Pancreas (tissue), 10 donors: Measurements from ENCODE around the gene CNBP. TPM values are rescaled to one million over a fixed set of nuclear protein-coding genes. Genes with fewer than 3 reads are reported as not detected.
"Not testable (repeated sequence)": the region's sequence is repeated elsewhere in the genome, so short reads cannot be mapped to it uniquely, and the experiment has no call there.

Experiments used
- ATAC-seq, 4 donors: fragments of 200-7000 bp; cut with Tn5 transposase; one replicate each; pipeline versions ENCODE4 v1.8.0 to v1.9.1; 2020; ENCODE audit warnings: mild to moderate bottlenecking in 4 of 4, moderate library complexity in 4 of 4
- DNase-seq, 6 donors: peaks; one replicate each; pipeline ENCODE4 v3.0.0-alpha.2; 2020
- FAIRE-seq: peaks from 2 replicates; lab custom pipeline; 2012; peaks lifted over from hg19 to GRCh38; lab: Jason Lieb, UNC
- H3K27ac ChIP-seq, 4 donors: fragments of 200-600 bp; sonication (generic); 1 replicate in 3 of 4; 2 replicates in 1 of 4; pipeline versions ENCODE4 v1.5.0 to v1.8.0; 2020
- H3K27me3 ChIP-seq, 4 donors: fragments of 200-600 bp; one replicate each; pipeline ENCODE4 v1.8.0; 2021
- H3K36me3 ChIP-seq, 3 donors: fragments of 200-600 bp; sonication (generic) in 1 of 3; one replicate each; pipeline versions ENCODE4 v1.5.0 to v1.8.0; 2020 to 2021
- H3K4me1 ChIP-seq, 3 donors: fragments of 200-600 bp; one replicate each; pipeline ENCODE4 v1.8.0; 2021
- H3K4me3 ChIP-seq, 4 donors: fragments of 200-600 bp; sonication (generic) in 2 of 4; one replicate each; pipeline versions ENCODE4 v1.5.0 to v1.8.0; 2020 to 2021
- H3K9me3 ChIP-seq, 4 donors: fragments of 200-600 bp; one replicate each; pipeline ENCODE4 v1.8.0; 2021
- CTCF ChIP-seq, 4 donors: fragments of 200-600 bp; sonication (generic) in 3 of 4; IDR thresholded peaks; one replicate each; pipeline versions ENCODE4 v1.5.0 to v1.8.0; 2021; ENCODE audit warnings: antibody characterized with exemption in 4 of 4
- WGBS, 2 donors: extraction: QIAGEN DNeasy Blood & Tissue Kit; methylation state at CpG; one replicate each; pipeline ENCODE4 v1.1.7; 2013; 5-methylcytosine and 5-hydroxymethylcytosine counted together
- intact Hi-C, 3 donors: fragments of 100-400 bp; cut with DNase I; formaldehyde crosslinking; loops; one replicate each; pipeline versions ENCODE4 v1.11.1 to v1.14.2; 2022
- polyA plus RNA-seq, 2 donors: library from polyadenylated mRNA; stranded (reverse); fragments of 200-250 nt; gene quantifications; one replicate each; pipeline ENCODE4 v1.2.3, GENCODE V29; 2013
- total RNA-seq, 6 donors: library from RNA; stranded (reverse); fragmentation: NEBNext Ultra II Directional in 4 of 6; extraction: Animal tissue kit (Norgen Biotek cat#: 25700) in 4 of 6; gene quantifications; one replicate each; pipeline versions ENCODE4 v1.2.1 to v1.2.4, GENCODE V29; 2021 to 2023
- donor health status: healthy with polysubstance abuse.
- donor health status: DM: no; HTN: no; CAD: no; lungs with moderate emphysema.
- donor health status: DM: no; HTN: no; CAD: no.
- donor health status: control.
- donor health status: control.
- donor health status: Bipolar disorder and iron deficiency.
- donor health status: DM: yes; HTN: yes; CAD: no.
- donor health status: DM: no; HTN: no; CAD: no.
- donor health status: DM: no; HTN: no; CAD: no.
- donor health status: DM: yes; HTN: yes; CAD: no.

The CNBP gene
- total and polyA plus RNA-seq, 8 donors, result 169 to 277 (median 183) TPM

DNA sequence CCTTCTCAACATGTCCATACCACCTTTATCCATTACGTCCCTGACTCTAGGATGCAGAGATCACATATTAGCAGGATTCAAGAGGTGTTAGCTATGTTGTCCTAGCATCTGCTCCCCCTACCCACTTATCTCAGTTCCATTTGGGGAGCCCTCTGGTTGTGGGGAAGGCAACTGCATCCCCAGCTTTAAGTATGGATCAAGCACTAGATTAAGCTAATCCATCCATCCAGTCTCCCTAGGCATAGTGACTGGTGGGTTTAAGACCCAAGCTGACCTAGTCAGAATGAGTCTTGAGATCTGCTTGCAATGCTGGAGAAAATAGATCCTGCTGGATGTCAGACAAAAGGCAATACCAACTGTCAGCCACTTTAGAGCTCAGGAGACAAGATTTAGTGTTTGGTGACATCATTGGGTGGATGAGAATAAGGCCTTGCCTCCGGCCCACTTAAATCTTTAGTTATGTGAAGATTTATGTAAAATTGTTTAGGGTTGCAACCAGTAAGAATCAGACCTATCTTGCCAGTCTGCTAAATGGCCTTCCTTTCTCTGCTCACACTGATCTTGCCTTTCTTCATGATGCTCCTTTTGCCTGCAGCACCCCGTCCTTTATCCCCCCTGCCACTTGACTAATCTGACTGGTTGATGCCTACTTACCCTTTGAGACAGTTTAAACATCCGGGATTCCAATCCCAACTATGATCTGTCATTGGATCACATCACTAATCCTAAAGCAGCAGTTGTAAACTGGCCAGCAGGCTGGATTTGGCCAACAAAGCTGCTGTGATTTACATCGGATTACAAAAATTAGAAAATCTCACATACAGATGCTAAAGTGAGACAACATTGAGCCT lies 20.7 kb downstream of the CNBP start:
- H3K27me3 ChIP-seq, result no peaks in the 10 kb centered on the region
- ATAC-seq, result no peak
- H3K27ac ChIP-seq, result no peak overlapping the region
- DNase-seq, result no peak
- FAIRE-seq, result no peak
- peaks cover 0 to 32% (median 0%) of the 10 kb centered on the region in 3 donors for H3K36me3 ChIP-seq
- intact Hi-C loops, result no loop called here
- no peaks in the 10 kb centered on the region for H3K9me3 ChIP-seq
- peaks cover 0 to 8% (median 0%) of the 10 kb centered on the region in 3 donors for H3K4me1 ChIP-seq
- TF ChIP-seq CTCF (IDR thresholded peaks at IDR 0.05), result no peak
- no peak overlapping the region for H3K4me3 ChIP-seq
- 52 to 65% methylated on average over 5 of the region's 5 CpGs for WGBS, 2 donors

DNA sequence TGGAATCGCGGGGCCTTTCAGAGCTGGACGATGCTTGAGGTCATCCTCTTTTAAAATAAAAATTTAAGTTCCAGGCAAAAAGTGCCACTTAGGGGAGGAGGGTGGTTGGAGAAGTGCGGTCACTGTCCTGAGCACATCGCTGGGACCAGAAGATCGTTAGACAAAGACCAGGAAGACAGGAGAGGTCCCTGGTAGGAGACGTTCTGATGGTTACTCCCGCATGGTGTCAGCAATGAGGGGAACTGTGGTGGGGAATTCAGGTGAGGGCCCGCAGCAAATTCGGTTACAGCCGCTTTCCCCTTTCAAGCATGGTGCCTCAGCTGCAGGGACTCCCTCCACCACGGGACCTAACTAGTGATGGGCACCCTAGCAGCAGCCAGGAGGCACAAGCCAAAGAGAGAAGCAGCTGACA lies 21.8 kb downstream of the CNBP start:
- Histone ChIP-seq H3K4me3 (peak overlapping the region; percentile 45 to 78 (median 70)), H3K9me3 (no peaks in the 10 kb centered on the region), H3K27ac (peak overlapping the region; percentile 89 to 95 (median 92)), H3K27me3 (no peaks in the 10 kb centered on the region), H3K4me1 (peaks cover 0 to 8% (median 0%) of the 10 kb centered on the region in 3 donors), H3K36me3 (peaks cover 0 to 32% (median 0%) of the 10 kb centered on the region in 3 donors)
- TF ChIP-seq CTCF (IDR thresholded peaks at IDR 0.05), result no peak
- 1 to 2% methylated on average over 12 of the region's 12 CpGs for WGBS, 2 donors
- DNase-seq (peak in 2 of 6 donors; percentile 51 to 55), FAIRE-seq (no peak), ATAC-seq (peak; percentile 5 to 19 (median 11))
- intact Hi-C loops, result no loop called here

DNA sequence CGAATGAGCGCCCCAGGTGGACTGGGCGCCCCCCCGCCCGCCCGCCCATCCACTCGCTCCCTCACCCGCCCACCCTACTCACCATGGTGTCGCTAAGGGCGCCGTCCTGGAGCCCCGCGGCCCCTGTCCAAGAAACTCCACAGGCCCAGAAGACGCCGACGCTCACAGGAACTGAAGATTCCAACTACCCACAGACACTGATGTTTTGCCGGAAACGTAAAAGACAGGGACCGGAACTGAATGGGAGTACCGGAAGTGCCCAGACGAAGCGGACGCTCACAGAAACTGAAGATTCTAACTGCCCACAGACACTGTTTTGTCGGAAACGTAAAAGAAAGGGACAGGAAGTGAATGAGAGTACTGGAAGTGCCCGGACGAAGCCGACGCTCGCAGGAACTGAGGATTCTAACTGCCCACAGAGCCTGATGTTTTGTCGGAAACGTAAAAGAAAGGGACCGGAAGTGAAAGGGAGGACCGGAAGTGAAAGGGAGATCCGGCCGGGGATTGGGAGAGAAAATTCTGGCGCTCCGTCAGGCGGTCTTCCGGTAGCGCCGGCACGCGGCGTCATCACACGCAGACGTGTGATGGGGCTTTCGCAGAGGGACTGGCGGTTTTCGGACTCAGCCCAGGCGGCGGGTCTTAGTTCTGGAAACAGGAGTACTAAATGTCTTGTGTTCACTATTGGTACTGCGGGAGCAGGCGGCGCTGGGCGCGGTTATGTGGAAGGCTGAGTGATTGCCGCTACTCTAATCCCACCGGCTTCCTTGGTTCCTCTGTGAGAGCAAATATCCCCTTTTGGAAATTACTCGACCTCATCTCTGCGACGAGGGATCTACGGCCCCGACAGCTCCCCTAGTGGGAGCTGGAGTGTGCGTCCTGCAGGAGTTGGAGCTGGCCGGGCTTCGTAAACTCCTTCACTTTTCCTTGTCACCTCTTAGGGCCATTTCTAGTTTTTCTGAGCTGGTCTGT lies 22.5 kb downstream of the CNBP start, which contains the start of gene ISY1:
ISY1 (minus strand) TSS at position 173 of the 969 bp plus-strand sequence; CDS start at position 85, 88 bp downstream.
- peak; percentile 89 to 97 (median 92) for ATAC-seq
- peak within 1 kb of the TSS; percentile 45 to 78 (median 70) for H3K4me3 ChIP-seq
- DNase-seq, result peak; percentile 84 to 91 (median 89)
- peaks cover 0 to 8% (median 0%) of the 10 kb centered on the region in 3 donors for H3K4me1 ChIP-seq
- TF ChIP-seq CTCF (IDR thresholded peaks at IDR 0.05), result peak; percentile 31 to 61 (median 38)
- intact Hi-C loops, result no loop called here
- no peak for FAIRE-seq
- peak within 1 kb of the TSS; percentile 89 to 95 (median 92) for H3K27ac ChIP-seq
- WGBS, 2 donors, result 0% methylated on average over 67 of the region's 67 CpGs
- H3K9me3 ChIP-seq, result no peaks in the 10 kb centered on the region
- H3K27me3 ChIP-seq, result no peaks in the 10 kb centered on the region
- peaks cover 0 to 32% (median 3%) of the 10 kb centered on the region in 3 donors for H3K36me3 ChIP-seq

DNA sequence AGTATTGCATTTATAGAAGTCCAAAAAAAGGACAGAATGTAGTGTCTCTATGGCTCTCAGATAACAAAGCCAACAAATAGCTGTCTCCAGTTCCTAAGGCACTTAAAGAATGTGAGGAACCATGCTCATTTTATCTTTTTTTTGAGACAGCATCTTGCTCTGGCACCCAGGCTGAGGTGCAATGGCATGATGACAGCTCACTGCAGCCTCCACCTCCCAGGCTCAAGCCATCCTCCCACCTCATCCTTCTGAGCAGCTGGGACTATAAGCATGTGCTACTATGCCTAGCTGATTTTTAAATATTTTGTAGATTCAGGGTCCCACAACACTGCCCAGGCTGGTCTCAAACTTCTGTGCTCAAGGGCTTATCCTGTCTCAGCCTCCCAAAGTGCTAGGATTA lies 38.9 kb downstream of the CNBP start:
- ATAC-seq, result no peak
- TF ChIP-seq CTCF (IDR thresholded peaks at IDR 0.05), result no peak
- DNase-seq, result no peak
- FAIRE-seq, result no peak
- intact Hi-C loops, result no loop called here
- H3K9me3 ChIP-seq, result no peaks in the 10 kb centered on the region
- H3K36me3 ChIP-seq, result peaks cover 0 to 7% (median 5%) of the 10 kb centered on the region in 3 donors
- H3K27ac ChIP-seq, result no peak overlapping the region
- H3K4me3 ChIP-seq, result no peak overlapping the region
- H3K27me3 ChIP-seq, result no peaks in the 10 kb centered on the region
- no peaks in the 10 kb centered on the region for H3K4me1 ChIP-seq

GRCh38 chr3:129141011-129141410 lies 42.7 kb downstream of the CNBP start:
- WGBS, 2 donors, result 91 to 94% methylated on average over 5 of the region's 5 CpGs
- H3K4me3 ChIP-seq, DNase-seq, FAIRE-seq, ATAC-seq, H3K4me1 ChIP-seq, H3K27ac ChIP-seq, intact Hi-C loops, H3K27me3 ChIP-seq, H3K9me3 ChIP-seq: not testable (repeated sequence)
- peaks cover 0 to 19% (median 7%) of the 10 kb centered on the region in 3 donors for H3K36me3 ChIP-seq
